ENCODE results near the gene CBY3.
"Not testable (repeated sequence)": the region's sequence is repeated elsewhere in the genome, so short reads cannot be mapped to it uniquely, and the experiment has no call there.

GRCh38 chr5:179689212-179689611, 8.4 kb upstream of the CBY3 start:
- TF ChIP-seq CTCF (IDR thresholded peaks at IDR 0.05; ENCODE audit: low read depth, low read length); EZH2phosphoT487 (IDR thresholded peaks at IDR 0.05; ENCODE audit: low read depth): not testable (repeated sequence)
